GM10266 (cell line): ENCODE measurements around the gene SAA4.
"Not testable (repeated sequence)": the region's sequence is repeated elsewhere in the genome, so short reads cannot be mapped to it uniquely, and the experiment has no call there.

Source experiments
- DNase-seq: peaks from one replicate; pipeline ENCODE4 v3.0.0; 2012; ENCODE audit errors: extremely low spot score
- TF ChIP-seq, protein P1 (sequence below): IDR thresholded peaks from 2 replicates; pipeline ENCODE4 v1.5.1; 2012; ENCODE audit warnings: mild to moderate bottlenecking, low read depth; ENCODE audit not compliant: control insufficient read depth, insufficient read depth; ENCODE audit errors: missing control alignments

SAA4 gene

DNA sequence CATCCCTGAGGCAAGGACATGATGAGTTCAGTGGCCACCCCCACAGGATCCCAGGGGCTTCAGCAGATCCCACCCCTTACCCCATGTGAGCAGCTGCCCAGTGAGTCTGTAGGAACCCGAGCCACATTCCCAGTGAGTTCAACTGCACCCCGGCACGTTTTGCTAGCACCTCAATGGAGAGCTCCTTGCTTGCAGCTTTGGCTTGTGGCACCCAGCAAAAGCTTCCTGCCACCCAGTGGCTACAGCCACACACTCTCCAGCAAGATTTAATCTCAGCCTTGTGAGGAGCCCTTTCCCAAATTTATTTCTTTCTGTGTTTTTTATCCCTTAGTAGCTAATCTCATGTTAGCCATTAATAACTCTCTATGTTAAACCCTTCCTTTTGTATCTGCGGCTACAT lies 33.5 kb upstream of the SAA4 start:
- TF ChIP-seq, protein P1, sequence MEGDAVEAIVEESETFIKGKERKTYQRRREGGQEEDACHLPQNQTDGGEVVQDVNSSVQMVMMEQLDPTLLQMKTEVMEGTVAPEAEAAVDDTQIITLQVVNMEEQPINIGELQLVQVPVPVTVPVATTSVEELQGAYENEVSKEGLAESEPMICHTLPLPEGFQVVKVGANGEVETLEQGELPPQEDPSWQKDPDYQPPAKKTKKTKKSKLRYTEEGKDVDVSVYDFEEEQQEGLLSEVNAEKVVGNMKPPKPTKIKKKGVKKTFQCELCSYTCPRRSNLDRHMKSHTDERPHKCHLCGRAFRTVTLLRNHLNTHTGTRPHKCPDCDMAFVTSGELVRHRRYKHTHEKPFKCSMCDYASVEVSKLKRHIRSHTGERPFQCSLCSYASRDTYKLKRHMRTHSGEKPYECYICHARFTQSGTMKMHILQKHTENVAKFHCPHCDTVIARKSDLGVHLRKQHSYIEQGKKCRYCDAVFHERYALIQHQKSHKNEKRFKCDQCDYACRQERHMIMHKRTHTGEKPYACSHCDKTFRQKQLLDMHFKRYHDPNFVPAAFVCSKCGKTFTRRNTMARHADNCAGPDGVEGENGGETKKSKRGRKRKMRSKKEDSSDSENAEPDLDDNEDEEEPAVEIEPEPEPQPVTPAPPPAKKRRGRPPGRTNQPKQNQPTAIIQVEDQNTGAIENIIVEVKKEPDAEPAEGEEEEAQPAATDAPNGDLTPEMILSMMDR: no peak
- no peak for DNase-seq

DNA sequence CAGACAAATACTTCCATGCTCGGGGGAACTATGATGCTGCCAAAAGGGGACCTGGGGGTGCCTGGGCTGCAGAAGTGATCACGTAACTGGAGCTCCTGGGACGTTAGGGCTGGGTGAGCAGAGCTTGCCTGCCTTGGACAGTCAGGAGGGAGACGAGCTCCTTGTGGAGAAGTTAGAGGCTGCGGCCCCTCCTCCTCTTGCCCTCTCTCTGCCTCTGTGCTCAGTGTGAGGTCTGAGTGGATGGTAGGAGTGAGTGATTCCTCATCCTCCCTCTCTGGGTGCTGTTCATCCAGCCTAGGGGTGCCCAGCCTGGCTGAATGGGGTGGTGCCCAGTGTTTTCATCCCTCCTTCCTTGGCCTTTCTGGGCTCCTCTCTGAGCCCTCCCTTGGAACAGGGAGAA lies 32.6 kb upstream of the SAA4 start:
- not testable (repeated sequence) for DNase-seq

DNA sequence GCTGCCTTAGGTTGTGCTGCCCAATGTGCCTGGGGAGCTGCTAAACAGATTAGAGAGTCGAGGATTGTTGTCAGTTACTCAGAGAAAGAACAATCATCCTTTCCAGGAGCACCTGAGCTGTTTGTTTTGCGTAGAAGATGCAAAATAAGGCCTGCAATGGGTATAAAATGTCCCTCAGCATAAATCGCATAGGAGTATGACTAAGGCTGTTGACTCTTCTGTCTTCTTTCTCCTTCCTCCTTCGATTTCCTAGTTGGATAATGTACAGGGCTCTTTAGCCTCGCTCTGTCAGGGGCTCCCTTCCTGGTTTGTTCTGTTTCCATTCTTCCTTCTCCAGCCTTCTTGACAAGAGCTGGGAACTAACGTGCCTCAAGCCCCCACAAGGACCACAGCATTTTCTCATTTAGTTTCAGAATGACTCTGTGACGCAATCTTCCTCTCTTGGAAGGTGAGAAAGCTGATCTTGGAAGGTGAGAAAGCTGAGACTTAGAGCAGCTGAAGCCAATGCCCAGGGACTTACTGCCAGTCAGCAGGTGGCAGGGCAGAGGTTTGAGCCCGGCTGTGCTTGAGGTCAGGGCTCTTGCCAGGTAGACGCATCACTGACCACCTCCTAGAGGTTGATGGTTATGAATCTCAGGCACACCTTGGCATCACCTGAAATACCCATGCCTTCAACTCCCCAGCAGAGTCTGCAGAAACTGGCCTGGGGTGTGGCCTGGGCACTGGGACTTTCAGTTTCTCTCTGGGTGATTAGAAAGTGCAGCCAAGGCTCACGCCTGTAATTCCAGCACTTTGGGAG lies 30.9 kb upstream of the SAA4 start:
- not testable (repeated sequence) for DNase-seq

DNA sequence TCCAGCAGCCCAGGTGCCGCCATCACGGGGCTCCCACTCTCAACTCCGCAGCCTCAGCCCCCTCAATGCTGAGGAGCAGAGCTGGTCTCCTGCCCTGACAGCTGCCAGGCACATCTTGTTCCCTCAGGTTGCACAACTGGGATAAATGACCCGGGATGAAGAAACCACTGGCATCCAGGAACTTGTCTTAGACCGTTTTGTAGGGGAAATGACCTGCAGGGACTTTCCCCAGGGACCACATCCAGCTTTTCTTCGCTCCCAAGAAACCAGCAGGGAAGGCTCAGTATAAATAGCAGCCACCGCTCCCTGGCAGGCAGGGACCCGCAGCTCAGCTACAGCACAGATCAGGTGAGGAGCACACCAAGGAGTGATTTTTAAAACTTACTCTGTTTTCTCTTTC lies 29.3 kb upstream of the SAA4 start, which contains the start of gene SAA1:
TSS of gene SAA1 (plus strand) at position 316 of the 400 bp plus-strand sequence. CDS start 624 bp downstream, outside the sequence.
- TF ChIP-seq, protein P1: no peak
- DNase-seq: no peak

DNA sequence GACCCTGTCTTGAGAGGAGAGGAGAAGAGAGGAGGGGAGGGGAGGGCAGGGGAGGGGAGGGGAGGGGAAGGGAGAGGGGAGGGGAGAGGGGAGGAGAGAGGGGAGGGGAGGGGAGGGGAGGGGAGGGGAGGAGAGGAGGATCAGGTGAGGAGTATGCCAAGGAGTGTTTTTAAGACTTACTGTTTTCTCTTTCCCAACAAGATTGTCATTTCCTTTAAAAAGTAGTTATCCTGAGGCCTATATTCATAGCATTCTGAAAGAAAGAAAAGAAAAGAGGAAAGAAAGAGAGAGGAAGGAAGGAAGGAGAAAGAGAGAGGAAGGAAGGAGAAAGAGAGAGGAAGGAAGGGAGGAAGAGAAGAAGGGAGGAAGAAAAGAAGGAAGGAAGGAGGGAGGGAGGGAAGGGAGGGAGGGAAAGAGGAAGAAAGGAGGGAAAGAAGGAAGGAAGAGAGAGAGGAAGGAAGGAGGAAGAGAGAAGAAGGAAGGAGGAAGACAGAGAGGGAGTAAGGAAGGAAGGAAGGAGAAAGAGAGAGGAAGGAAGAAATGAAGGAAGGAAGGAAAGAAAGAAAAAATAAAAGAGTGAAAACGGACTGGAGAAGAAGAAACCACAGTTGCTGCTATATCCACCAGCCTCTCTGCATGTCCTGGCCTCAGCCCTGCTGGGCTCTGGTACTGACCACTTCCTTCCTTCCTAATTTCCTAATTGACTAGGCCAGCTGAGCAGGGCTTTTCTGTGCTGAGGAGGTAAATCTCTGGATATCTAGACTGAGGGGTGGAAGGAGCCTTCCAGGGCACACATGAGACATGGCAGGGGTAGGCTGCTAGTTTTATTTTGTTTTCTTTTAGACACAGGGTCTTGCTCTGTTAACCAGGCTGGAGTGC lies 28.3 kb upstream of the SAA4 start:
- TF ChIP-seq, protein P1: no peak
- DNase-seq: no peak

DNA sequence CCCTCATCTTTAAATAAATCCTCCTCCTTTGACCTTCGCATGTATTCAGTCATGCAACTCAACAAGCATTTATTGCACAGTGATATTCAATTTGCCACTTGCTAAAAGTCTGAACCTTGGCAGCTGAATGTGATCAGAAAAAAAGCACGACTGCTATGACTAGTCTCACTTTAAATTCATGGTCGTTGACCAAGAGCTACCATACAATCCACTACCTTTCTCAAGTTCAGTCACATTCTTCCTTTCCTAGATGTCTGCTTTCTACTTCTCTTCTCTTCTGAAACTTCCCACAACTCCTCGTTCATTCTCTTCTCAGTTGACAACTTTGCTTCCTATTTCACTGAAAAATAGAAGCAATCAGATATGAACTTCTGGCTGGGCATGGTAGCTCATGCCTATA lies 27.4 kb upstream of the SAA4 start:
- TF ChIP-seq, protein P1: no peak
- DNase-seq: no peak

DNA sequence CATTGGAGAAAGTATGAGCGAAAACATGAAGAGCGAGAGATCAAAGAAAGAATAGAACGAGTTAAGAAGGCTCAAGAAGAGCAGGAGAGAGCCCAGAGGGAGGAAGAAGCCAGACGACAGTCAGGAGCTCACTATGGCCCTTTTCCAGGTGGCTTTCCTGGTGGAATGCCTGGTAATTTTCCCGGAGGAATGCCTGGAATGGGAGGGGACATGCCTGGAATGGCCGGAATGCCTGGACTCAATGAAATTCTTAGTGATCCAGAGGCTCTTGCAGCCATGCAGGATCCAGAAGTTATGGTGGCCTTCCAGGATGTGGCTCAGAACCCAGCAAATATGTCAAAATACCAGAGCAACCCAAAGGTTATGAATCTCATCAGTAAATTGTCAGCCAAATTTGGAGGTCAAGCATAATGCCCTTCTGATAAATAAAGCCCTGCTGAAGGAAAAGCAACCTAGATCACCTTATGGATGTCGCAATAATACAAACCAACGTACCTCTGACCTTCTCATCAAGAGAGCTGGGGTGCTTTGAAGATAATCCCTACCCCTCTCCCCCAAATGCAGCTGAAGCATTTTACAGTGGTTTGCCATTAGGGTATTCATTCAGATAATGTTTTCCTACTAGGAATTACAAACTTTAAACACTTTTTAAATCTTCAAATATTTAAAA lies 26.2 kb upstream of the SAA4 start:
- DNase-seq: not testable (repeated sequence)

DNA sequence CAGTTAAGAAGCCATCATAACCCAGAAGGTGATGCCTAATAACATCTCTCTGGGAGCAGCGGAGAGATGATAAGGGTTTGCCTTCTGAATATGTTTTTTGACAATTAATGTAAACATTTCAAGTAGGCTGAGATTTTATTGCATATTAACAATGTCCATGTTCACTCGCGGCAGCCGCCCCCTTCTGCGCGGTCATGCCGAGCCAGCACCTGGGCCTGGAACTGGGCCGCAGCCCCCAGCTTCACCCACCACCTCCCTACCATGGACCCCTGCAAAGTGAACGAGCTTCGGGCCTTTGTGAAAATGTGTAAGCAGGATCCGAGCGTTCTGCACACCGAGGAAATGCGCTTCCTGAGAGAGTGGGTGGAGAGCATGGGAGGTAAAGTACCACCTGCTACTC lies 25.1 kb upstream of the SAA4 start:
- no peak for DNase-seq
- TF ChIP-seq, protein P1: no peak
